Thoracic aorta (tissue), 2 donors: ENCODE data around the gene MARK4. TPM values are rescaled to one million over a fixed set of nuclear protein-coding genes. Genes with fewer than 3 reads are reported as not detected.

ENCODE experiments used
- ATAC-seq: fragments of 150-250 bp; one replicate; pipeline ENCODE4 v1.8.0; 2017; ENCODE audit warnings: low read depth; ENCODE audit not compliant: insufficient number of reproducible peaks, low FRiP score
- DNase-seq: peaks from one replicate; pipeline ENCODE4 v3.0.0-alpha.2; 2020; ENCODE audit warnings: low spot score
- H3K27ac ChIP-seq, 2 donors: fragments of 200-600 bp; sonication (generic); 1 replicate in 1 of 2; 2 replicates in 1 of 2; pipeline ENCODE4 v1.5.1; 2016; ENCODE audit warnings: mild to moderate bottlenecking in 2 of 2, moderate library complexity in 2 of 2
- H3K27me3 ChIP-seq: fragments of 200-600 bp; sonication (generic); replicated peaks from 2 replicates; pipeline ENCODE4 v1.6.0; 2016; ENCODE audit warnings: mild to moderate bottlenecking; ENCODE audit not compliant: insufficient read depth
- H3K36me3 ChIP-seq: fragments of 200-600 bp; sonication (generic); one replicate; pipeline ENCODE4 v1.5.1; 2016
- H3K4me1 ChIP-seq, 2 donors: fragments of 200-600 bp; sonication (generic); 1 replicate in 1 of 2; 2 replicates in 1 of 2; pipeline versions ENCODE4 v1.5.1 to v1.6.0; 2016; ENCODE audit warnings: low read depth in 2 of 2, mild to moderate bottlenecking in 1 of 2; ENCODE audit not compliant: control insufficient read depth in 1 of 2
- H3K4me3 ChIP-seq: fragments of 200-600 bp; sonication (generic); 2 replicates; pipeline ENCODE4 v1.5.1; 2016; ENCODE audit warnings: mild to moderate bottlenecking
- H3K9me3 ChIP-seq: fragments of 200-600 bp; sonication (generic); 2 replicates; pipeline ENCODE4 v1.5.1; 2016
- CTCF ChIP-seq: fragments of 200-600 bp; sonication (generic); IDR thresholded peaks from one replicate; pipeline ENCODE4 v1.5.1; 2019; ENCODE audit warnings: antibody characterized with exemption
- total RNA-seq, 2 donors: library from RNA; depleted of rRNA; stranded (reverse); fragments of >200 nt; gene quantifications; one replicate each; pipeline versions ENCODE4 v1.1.0 to v1.2.3, GENCODE V29; 2016

MARK4 gene
- total RNA-seq, 2 donors from 2014 or later = 24.1 to 36.2 TPM

GRCh38 chr19:45295873-45296272 lies 44.8 kb downstream of the MARK4 start:
- no peak overlapping the region for H3K27ac ChIP-seq
- no peak for ATAC-seq
- no peak for DNase-seq
- no peaks in the 10 kb centered on the region for H3K27me3 ChIP-seq
- H3K9me3 ChIP-seq = peaks cover 3% of the 10 kb centered on the region
- H3K4me3 ChIP-seq = no peak overlapping the region
- TF ChIP-seq CTCF = no peak
- peaks cover 18% of the 10 kb centered on the region for H3K36me3 ChIP-seq
- peaks cover 5 to 12% of the 10 kb centered on the region in 2 donors for H3K4me1 ChIP-seq

GRCh38 chr19:45296355-45296754 lies 45.3 kb downstream of the MARK4 start:
- DNase-seq (no peak), ATAC-seq (no peak)
- Histone ChIP-seq H3K9me3 (peaks cover 3% of the 10 kb centered on the region), H3K27me3 (no peaks in the 10 kb centered on the region), H3K4me3 (no peak overlapping the region), H3K27ac (no peak overlapping the region), H3K36me3 (peaks cover 14% of the 10 kb centered on the region), H3K4me1 (peaks cover 5 to 12% of the 10 kb centered on the region in 2 donors)
- TF ChIP-seq CTCF = no peak

GRCh38 chr19:45297674-45298073 lies 46.6 kb downstream of the MARK4 start:
- no peak for TF ChIP-seq CTCF
- no peak for ATAC-seq
- Histone ChIP-seq H3K4me3 (no peak overlapping the region), H3K27me3 (no peaks in the 10 kb centered on the region), H3K27ac (no peak overlapping the region), H3K4me1 (peaks cover 5 to 12% of the 10 kb centered on the region in 2 donors), H3K36me3 (peaks cover 10% of the 10 kb centered on the region), H3K9me3 (peaks cover 3% of the 10 kb centered on the region)
- no peak for DNase-seq

- H3K27me3 ChIP-seq = no peaks in the 10 kb centered on the region
- H3K36me3 ChIP-seq = peaks cover 10% of the 10 kb centered on the region
These were observed 47.2 kb downstream of the MARK4 start for GRCh38 chr19:45298264-45298663.

GRCh38 chr19:45299719-45300118 lies 48.6 kb downstream of the MARK4 start:
- DNase-seq = no peak

More at GRCh38 chr19:45298264-45298663, 47.2 kb downstream of the MARK4 start:
- no peak for TF ChIP-seq CTCF
- Histone ChIP-seq H3K4me3 (no peak overlapping the region), H3K27ac (no peak overlapping the region), H3K9me3 (peaks cover 2% of the 10 kb centered on the region), H3K4me1 (peaks cover 5 to 12% of the 10 kb centered on the region in 2 donors)
- no peak for ATAC-seq
- no peak for DNase-seq

More at GRCh38 chr19:45299719-45300118, 48.6 kb downstream of the MARK4 start:
- Histone ChIP-seq H3K27ac (no peak overlapping the region), H3K36me3 (peaks cover 10% of the 10 kb centered on the region), H3K27me3 (no peaks in the 10 kb centered on the region), H3K4me3 (no peak overlapping the region), H3K4me1 (peaks cover 0 to 3% of the 10 kb centered on the region in 2 donors), H3K9me3 (no peaks in the 10 kb centered on the region)
- TF ChIP-seq CTCF = no peak
- no peak for ATAC-seq
